H9 (cell line): ENCODE measurements around the gene ADGRB3. TPM values are rescaled to one million over a fixed set of nuclear protein-coding genes. Genes with fewer than 3 reads are reported as not detected.

Experiments used
- DNase-seq: peaks from one replicate; pipeline ENCODE4 v3.0.0-alpha.2; 2017
- H2AFZ ChIP-seq: one replicate; pipeline ENCODE4 v1.6.1; 2013; ENCODE audit warnings: mild to moderate bottlenecking, low read length, control low read depth, moderate library complexity
- H2AK5ac ChIP-seq: 2 replicates; pipeline ENCODE4 v1.6.1; 2013; ENCODE audit warnings: low read length, control low read depth, mixed read lengths; ENCODE audit not compliant: insufficient read length
- H2BK120ac ChIP-seq: one replicate; pipeline ENCODE4 v1.6.1; 2013; ENCODE audit warnings: low read depth, mild to moderate bottlenecking, low read length, control low read depth, inconsistent platforms; ENCODE audit not compliant: poor library complexity, severe bottlenecking
- H2BK12ac ChIP-seq: 2 replicates; pipeline ENCODE4 v1.6.1; 2013; ENCODE audit warnings: low read length, control low read depth, mixed read lengths, low read depth; ENCODE audit not compliant: insufficient read length
- H2BK15ac ChIP-seq: 2 replicates; pipeline ENCODE4 v1.6.1; 2013; ENCODE audit warnings: low read depth, low read length, control low read depth
- H2BK20ac ChIP-seq: one replicate; pipeline ENCODE4 v1.6.1; 2013; ENCODE audit warnings: low read depth, mild to moderate bottlenecking, low read length, control low read depth, inconsistent platforms; ENCODE audit not compliant: poor library complexity, severe bottlenecking
- H2BK5ac ChIP-seq: 2 replicates; pipeline ENCODE4 v1.6.1; 2013; ENCODE audit warnings: low read length, control low read depth, mixed read lengths; ENCODE audit not compliant: insufficient read length
- H3K14ac ChIP-seq: 2 replicates; pipeline ENCODE4 v1.6.1; 2013; ENCODE audit warnings: low read length, control low read depth; ENCODE audit not compliant: insufficient read depth
- H3K18ac ChIP-seq: 2 replicates; pipeline ENCODE4 v1.6.1; 2013; ENCODE audit warnings: low read depth, mild to moderate bottlenecking, mixed read lengths, low read length, control low read depth; ENCODE audit not compliant: insufficient read length
- H3K23ac ChIP-seq: 2 replicates; pipeline ENCODE4 v1.6.1; 2013; ENCODE audit warnings: low read length, control low read depth, mixed read lengths, low read depth; ENCODE audit not compliant: insufficient read length
- H3K23me2 ChIP-seq: 2 replicates; pipeline ENCODE4 v1.6.1; 2013; ENCODE audit warnings: low read depth, mild to moderate bottlenecking, mixed read lengths, low read length, control low read depth; ENCODE audit not compliant: insufficient read length, poor library complexity, severe bottlenecking
- H3K27ac ChIP-seq: 2 replicates; pipeline ENCODE4 v1.5.1; 2013; ENCODE audit warnings: low read length, control low read depth, mixed read lengths, low read depth; ENCODE audit not compliant: insufficient read length
- H3K27me3 ChIP-seq: 2 replicates; pipeline ENCODE4 v1.6.1; 2013; ENCODE audit warnings: low read length, control low read depth, inconsistent platforms; ENCODE audit not compliant: insufficient read depth
- H3K4ac ChIP-seq: 2 replicates; pipeline ENCODE4 v1.6.1; 2013; ENCODE audit warnings: low read depth, mild to moderate bottlenecking, control low read depth, inconsistent platforms, low read length, moderate library complexity
- H3K4me1 ChIP-seq: 2 replicates; pipeline ENCODE4 v1.6.1; 2013; ENCODE audit warnings: low read length, control low read depth, inconsistent platforms; ENCODE audit not compliant: insufficient read depth
- H3K4me2 ChIP-seq: 2 replicates; pipeline ENCODE4 v1.6.1; 2013; ENCODE audit warnings: low read length, control low read depth, mixed read lengths; ENCODE audit not compliant: insufficient read length, insufficient read depth
- H3K56ac ChIP-seq: 2 replicates; pipeline ENCODE4 v1.6.1; 2013; ENCODE audit warnings: low read depth, mild to moderate bottlenecking, mixed read lengths, low read length, control low read depth; ENCODE audit not compliant: insufficient read length
- H3K79me1 ChIP-seq: 2 replicates; pipeline ENCODE4 v1.6.1; 2013; ENCODE audit warnings: low read depth, mild to moderate bottlenecking, moderate library complexity, low read length, control low read depth, inconsistent platforms; ENCODE audit not compliant: insufficient read depth, poor library complexity, severe bottlenecking
- H3K79me2 ChIP-seq: 2 replicates; pipeline ENCODE4 v1.6.1; 2013; ENCODE audit warnings: low read length, control low read depth, inconsistent platforms; ENCODE audit not compliant: insufficient read depth
- H3K9ac ChIP-seq: 2 replicates; pipeline ENCODE4 v1.6.1; 2013; ENCODE audit warnings: low read length, control low read depth, mixed read lengths; ENCODE audit not compliant: insufficient read length; ENCODE audit errors: extremely low read depth
- H3K9me3 ChIP-seq: one replicate; pipeline ENCODE4 v1.6.1; 2013; ENCODE audit warnings: low read depth, low read length, inconsistent platforms; ENCODE audit not compliant: control insufficient read depth
- H3T11ph ChIP-seq: one replicate; pipeline ENCODE4 v1.6.1; 2013; ENCODE audit warnings: mild to moderate bottlenecking, low read length, control low read depth, inconsistent platforms
- H4K20me1 ChIP-seq: one replicate; pipeline ENCODE4 v1.6.1; 2013; ENCODE audit not compliant: control insufficient read depth, insufficient read length, insufficient read depth
- H4K5ac ChIP-seq: 2 replicates; pipeline ENCODE4 v1.6.1; 2013; ENCODE audit warnings: low read depth, mild to moderate bottlenecking, mixed read lengths, low read length, control low read depth; ENCODE audit not compliant: insufficient read length
- H4K8ac ChIP-seq: replicated peaks from 2 replicates; pipeline ENCODE4 v1.6.1; 2013; ENCODE audit warnings: low read length, control low read depth, mixed read lengths, low read depth; ENCODE audit not compliant: insufficient read length
- H4K91ac ChIP-seq: 2 replicates; pipeline ENCODE4 v1.6.1; 2013; ENCODE audit warnings: low read depth, mild to moderate bottlenecking, moderate library complexity, mixed read lengths, low read length, control low read depth; ENCODE audit not compliant: insufficient read length
- H3K27ac Mint-ChIP-seq, 3 experiments: 2 replicates in 2 of 3; 3 replicates in 1 of 3; pipeline ENCODE4 v1.8.0; 2020 to 2021; ENCODE audit warnings: mixed read lengths in 3 of 3, mild to moderate bottlenecking in 1 of 3, moderate library complexity in 1 of 3
- H3K27me3 Mint-ChIP-seq: 2 replicates; pipeline ENCODE4 v1.8.0; 2021; ENCODE audit warnings: low read depth, mild to moderate bottlenecking, moderate library complexity, mixed read lengths
- H3K36me3 Mint-ChIP-seq, 3 experiments: 2 replicates in 2 of 3; 3 replicates in 1 of 3; pipeline ENCODE4 v1.8.0; 2020 to 2021; ENCODE audit warnings: low read depth in 3 of 3, mixed read lengths in 3 of 3; ENCODE audit not compliant: insufficient read depth in 1 of 3
- H3K4me1 Mint-ChIP-seq, 2 experiments: 2 replicates each; pipeline ENCODE4 v1.8.0; 2020; ENCODE audit warnings: mixed read lengths in 2 of 2
- H3K4me3 Mint-ChIP-seq, 2 experiments: 2 replicates in 1 of 2; 3 replicates in 1 of 2; pipeline ENCODE4 v1.8.0; 2020 to 2021; ENCODE audit warnings: mild to moderate bottlenecking in 2 of 2, mixed read lengths in 2 of 2, moderate library complexity in 1 of 2
- H3K9me3 Mint-ChIP-seq, 2 experiments: 2 replicates in 1 of 2; 3 replicates in 1 of 2; pipeline ENCODE4 v1.8.0; 2020; ENCODE audit warnings: mild to moderate bottlenecking in 2 of 2, mixed read lengths in 2 of 2, moderate library complexity in 1 of 2
- WGBS: extraction: QIAGEN DNeasy Blood & Tissue Kit; methylation state at CpG from one replicate; pipeline ENCODE4 v1.1.7; 2013; ENCODE audit warnings: missing lambda C conversion rate, low lambda C conversion rate, mixed read lengths; ENCODE audit not compliant: insufficient read length; ENCODE audit errors: extremely low coverage; 5-methylcytosine and 5-hydroxymethylcytosine counted together
- total RNA-seq: library from RNA; stranded (reverse); gene quantifications from 2 replicates; pipeline ENCODE4 v1.2.1, GENCODE V29; 2021
- TF ChIP-seq, protein P1 (sequence below): fragments of 200-600 bp; sonication (generic); conservative IDR thresholded peaks from 3 replicates; pipeline ENCODE4 v1.8.0; 2021; ENCODE audit warnings: antibody characterized with exemption, mild to moderate bottlenecking

ADGRB3 gene
- total RNA-seq, 1 experiment from 2014 or later, result 0.37 TPM

DNA sequence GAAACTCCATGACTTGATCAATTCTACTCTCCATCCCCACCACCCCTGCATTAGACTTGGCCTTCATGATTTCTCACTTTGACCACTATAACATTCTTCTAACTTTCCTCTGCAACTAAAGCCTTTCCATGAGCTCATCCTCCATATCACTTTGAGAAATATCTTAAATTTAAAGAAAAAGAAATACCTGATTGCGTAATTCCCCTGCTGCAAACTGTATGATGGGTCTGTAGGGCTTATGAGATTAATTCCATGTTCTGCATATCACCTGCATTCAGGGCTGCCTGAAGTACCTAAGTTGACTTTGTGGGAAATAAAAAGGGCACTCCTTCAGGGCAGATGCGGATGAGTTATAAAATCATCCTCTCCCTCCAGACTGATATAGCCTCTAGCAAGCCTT is 611.9 kb downstream of the ADGRB3 start:
- H3K14ac ChIP-seq, result no peak overlapping the region
- Mint-ChIP-seq H3K4me3 (no peak overlapping the region), H3K36me3 (no peaks in the 10 kb centered on the region), H3K27me3 (no peaks in the 10 kb centered on the region), H3K4me1 (no peaks in the 10 kb centered on the region), H3K9me3 (no peaks in the 10 kb centered on the region), H3K27ac (no peak overlapping the region)
- H4K20me1 ChIP-seq, result no peaks in the 10 kb centered on the region
- no peak overlapping the region for H2BK12ac ChIP-seq
- no peak overlapping the region for H3K18ac ChIP-seq
- H3K9ac ChIP-seq, result no peak overlapping the region
- no peak overlapping the region for H2BK15ac ChIP-seq
- no peak overlapping the region for H4K5ac ChIP-seq
- no peak overlapping the region for H2AFZ ChIP-seq
- TF ChIP-seq, protein P1, sequence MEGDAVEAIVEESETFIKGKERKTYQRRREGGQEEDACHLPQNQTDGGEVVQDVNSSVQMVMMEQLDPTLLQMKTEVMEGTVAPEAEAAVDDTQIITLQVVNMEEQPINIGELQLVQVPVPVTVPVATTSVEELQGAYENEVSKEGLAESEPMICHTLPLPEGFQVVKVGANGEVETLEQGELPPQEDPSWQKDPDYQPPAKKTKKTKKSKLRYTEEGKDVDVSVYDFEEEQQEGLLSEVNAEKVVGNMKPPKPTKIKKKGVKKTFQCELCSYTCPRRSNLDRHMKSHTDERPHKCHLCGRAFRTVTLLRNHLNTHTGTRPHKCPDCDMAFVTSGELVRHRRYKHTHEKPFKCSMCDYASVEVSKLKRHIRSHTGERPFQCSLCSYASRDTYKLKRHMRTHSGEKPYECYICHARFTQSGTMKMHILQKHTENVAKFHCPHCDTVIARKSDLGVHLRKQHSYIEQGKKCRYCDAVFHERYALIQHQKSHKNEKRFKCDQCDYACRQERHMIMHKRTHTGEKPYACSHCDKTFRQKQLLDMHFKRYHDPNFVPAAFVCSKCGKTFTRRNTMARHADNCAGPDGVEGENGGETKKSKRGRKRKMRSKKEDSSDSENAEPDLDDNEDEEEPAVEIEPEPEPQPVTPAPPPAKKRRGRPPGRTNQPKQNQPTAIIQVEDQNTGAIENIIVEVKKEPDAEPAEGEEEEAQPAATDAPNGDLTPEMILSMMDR, result no peak
- H3K4me1 ChIP-seq, result no peaks in the 10 kb centered on the region
- H3K56ac ChIP-seq, result no peak overlapping the region
- H3K23me2 ChIP-seq, result no peaks in the 10 kb centered on the region
- H2BK5ac ChIP-seq, result no peak overlapping the region
- no peak overlapping the region for H2AK5ac ChIP-seq
- no peak overlapping the region for H3T11ph ChIP-seq
- H3K79me2 ChIP-seq, result no peaks in the 10 kb centered on the region
- no peak overlapping the region for H4K91ac ChIP-seq
- no peak overlapping the region for H2BK20ac ChIP-seq
- no peak overlapping the region for H3K4me2 ChIP-seq
- H3K23ac ChIP-seq, result no peak overlapping the region
- no peak for DNase-seq
- no peaks in the 10 kb centered on the region for H3K27me3 ChIP-seq
- H4K8ac ChIP-seq, result no peak overlapping the region
- no CpG with 5 or more reads among the region's 2 CpGs for WGBS
- no peaks in the 10 kb centered on the region for H3K79me1 ChIP-seq
- H3K9me3 ChIP-seq, result no peaks in the 10 kb centered on the region
- H3K27ac ChIP-seq, result no peak overlapping the region
- no peak overlapping the region for H3K4ac ChIP-seq
- H2BK120ac ChIP-seq, result no peak overlapping the region
